ENCODE data around the gene LRP8. TPM values are rescaled to one million over a fixed set of nuclear protein-coding genes. Genes with fewer than 3 reads are reported as not detected.

LRP8 gene
- total and polyA plus RNA-seq, 8 donors, result 0.58 to 26.8 (median 2.3) TPM

- TF ChIP-seq POLR2AphosphoS5 (IDR thresholded peaks at IDR 0.05), result no peak
- TF ChIP-seq EP300 (IDR thresholded peaks at IDR 0.05), result no peak
- no peak for TF ChIP-seq POLR2A (IDR thresholded peaks at IDR 0.05)
- no peak for TF ChIP-seq CTCF (IDR thresholded peaks at IDR 0.05)
- Histone ChIP-seq H3K36me3 (no peaks in the 10 kb centered on the region), H3K9me3 (no peaks in the 10 kb centered on the region), H3K27me3 (peaks cover 0 to 6% (median 0%) of the 10 kb centered on the region in 3 donors), H3K27ac (no peak overlapping the region), H3K4me3 (no peak overlapping the region), H3K4me1 (peaks cover 0 to 12% (median 9%) of the 10 kb centered on the region in 4 donors)
- no peak for DNase-seq
- WGBS, 5 donors, result 72 to 92% (median 85%) methylated on average over 2 of the region's 2 CpGs
- intact Hi-C loops (cut with DNase I; ENCODE audit: low total_unique reads), result no loop called here
These were observed 35.2 kb downstream of the LRP8 start for GRCh38 chr1:53292690-53293089.

GRCh38 chr1:53291574-53291973, 36.3 kb downstream of the LRP8 start:
- Histone ChIP-seq H3K27me3 (peaks cover 0 to 6% (median 0%) of the 10 kb centered on the region in 3 donors), H3K4me1 (peaks cover 0 to 12% (median 9%) of the 10 kb centered on the region in 4 donors)
- 93 to 100% (median 98%) methylated on average over 2 of the region's 2 CpGs for WGBS, 5 donors

GRCh38 chr1:53288790-53289429, 39.0 kb downstream of the LRP8 start:
- TF ChIP-seq POLR2AphosphoS5 (IDR thresholded peaks at IDR 0.05), result no peak

More at GRCh38 chr1:53291574-53291973, 36.3 kb downstream of the LRP8 start:
- Histone ChIP-seq H3K36me3 (no peaks in the 10 kb centered on the region), H3K27ac (no peak overlapping the region), H3K9me3 (no peaks in the 10 kb centered on the region), H3K4me3 (no peak overlapping the region)
- DNase-seq, result no peak
- intact Hi-C loops (cut with DNase I; ENCODE audit: low total_unique reads), result no loop called here
- TF ChIP-seq POLR2AphosphoS5 (IDR thresholded peaks at IDR 0.05) (no peak), CTCF (IDR thresholded peaks at IDR 0.05) (no peak), POLR2A (IDR thresholded peaks at IDR 0.05) (no peak), EP300 (IDR thresholded peaks at IDR 0.05) (no peak)

DNA sequence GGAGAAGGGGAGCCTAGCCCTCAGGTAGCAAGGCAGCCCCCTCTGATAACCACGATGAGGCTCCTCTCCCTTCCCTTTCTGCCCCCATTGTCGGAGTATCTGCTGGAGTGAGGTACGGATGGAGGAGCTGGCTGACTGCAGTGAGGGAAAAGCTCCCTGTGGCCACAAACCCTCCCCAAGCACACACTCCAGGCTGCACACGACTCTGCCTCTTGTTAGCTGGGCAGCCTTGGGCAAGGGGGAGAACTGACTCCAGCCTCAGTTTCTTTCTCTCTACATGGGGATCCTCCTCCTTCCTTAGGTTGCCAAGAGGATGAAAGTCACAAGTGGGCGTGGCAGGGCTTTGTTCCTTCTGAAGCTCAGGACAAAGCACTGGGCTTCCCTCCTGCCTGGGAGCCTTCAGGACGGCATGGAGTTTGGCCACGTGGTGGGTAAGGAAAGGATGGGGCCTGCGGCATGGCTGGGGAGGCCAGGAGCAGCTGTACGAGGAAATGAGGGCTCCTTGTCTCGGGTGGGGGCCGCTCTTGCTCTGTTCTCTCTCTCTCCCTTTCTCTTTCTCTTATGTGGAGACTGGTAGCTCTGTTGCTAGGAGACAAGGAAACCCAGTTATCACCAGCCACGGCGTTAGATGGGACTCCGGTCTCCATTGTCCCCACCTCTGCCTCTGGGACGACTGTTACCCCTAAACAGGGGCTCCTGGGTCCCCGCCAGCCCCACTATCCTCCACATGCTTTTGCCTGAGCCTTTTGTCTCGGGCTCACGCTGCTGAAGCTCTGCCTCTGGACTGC, 39.7 kb downstream of the LRP8 start:
- 49 to 65% (median 61%) methylated on average over 16 to 18 of the region's 18 CpGs for WGBS, 5 donors

More at GRCh38 chr1:53288790-53289429, 39.0 kb downstream of the LRP8 start:
- Histone ChIP-seq H3K27me3 (peaks cover 0 to 6% (median 0%) of the 10 kb centered on the region in 3 donors), H3K4me3 (no peak overlapping the region), H3K4me1 (peaks cover 0 to 12% (median 5%) of the 10 kb centered on the region in 4 donors), H3K36me3 (no peaks in the 10 kb centered on the region), H3K27ac (no peak overlapping the region), H3K9me3 (no peaks in the 10 kb centered on the region)
- no peak for DNase-seq
- intact Hi-C loops (cut with DNase I; ENCODE audit: low total_unique reads), result no loop called here
- 80 to 86% (median 83%) methylated on average over 7 of the region's 7 CpGs for WGBS, 5 donors

More for the DNA sequence above, 39.7 kb downstream of the LRP8 start:
- intact Hi-C loops (cut with DNase I; ENCODE audit: low total_unique reads), result no loop called here
- Histone ChIP-seq H3K9me3 (no peaks in the 10 kb centered on the region), H3K27me3 (peaks cover 0 to 6% (median 0%) of the 10 kb centered on the region in 3 donors), H3K4me3 (no peak overlapping the region), H3K27ac (no peak overlapping the region), H3K4me1 (peaks cover 0 to 5% (median 4%) of the 10 kb centered on the region in 4 donors), H3K36me3 (no peaks in the 10 kb centered on the region)
- DNase-seq, result no peak
- TF ChIP-seq EP300 (IDR thresholded peaks at IDR 0.05) (no peak), CTCF (IDR thresholded peaks at IDR 0.05) (no peak), POLR2AphosphoS5 (IDR thresholded peaks at IDR 0.05) (no peak), POLR2A (IDR thresholded peaks at IDR 0.05) (no peak)

All from stomach (tissue), 9 donors.